SK-MEL-5 (cell line): ENCODE measurements around the gene CIB4. TPM values are rescaled to one million over a fixed set of nuclear protein-coding genes. Genes with fewer than 3 reads are reported as not detected.

Source experiments
- DNase-seq: peaks from one replicate; pipeline ENCODE4 v3.0.0-alpha.2; 2016; ENCODE audit warnings: low read depth, low spot score
- in situ Hi-C: cut with HindIII; loops from 2 replicates; pipeline ENCODE4 v1.10.0; 2016; ENCODE audit warnings: low sequenced_read_pairs, high pct_unique_total_duplicates, low pct_unique_long_range_greater_than_20kb
- small RNA-seq, 2 experiments: library from RNA; depleted of rRNA; stranded (forward); fragments of <200 nt; gene quantifications; one replicate each; pipeline ENCODE3, GENCODE V24; 2014
- total RNA-seq: library from RNA; depleted of rRNA; stranded (reverse); fragments of >200 nt; shearing (Covaris generic); gene quantifications from 2 replicates; pipeline ENCODE4 v1.2.3, GENCODE V29; 2014; rRNA removed

CIB4 gene
- total RNA-seq, 1 experiment from 2014 or later: not detected

DNA sequence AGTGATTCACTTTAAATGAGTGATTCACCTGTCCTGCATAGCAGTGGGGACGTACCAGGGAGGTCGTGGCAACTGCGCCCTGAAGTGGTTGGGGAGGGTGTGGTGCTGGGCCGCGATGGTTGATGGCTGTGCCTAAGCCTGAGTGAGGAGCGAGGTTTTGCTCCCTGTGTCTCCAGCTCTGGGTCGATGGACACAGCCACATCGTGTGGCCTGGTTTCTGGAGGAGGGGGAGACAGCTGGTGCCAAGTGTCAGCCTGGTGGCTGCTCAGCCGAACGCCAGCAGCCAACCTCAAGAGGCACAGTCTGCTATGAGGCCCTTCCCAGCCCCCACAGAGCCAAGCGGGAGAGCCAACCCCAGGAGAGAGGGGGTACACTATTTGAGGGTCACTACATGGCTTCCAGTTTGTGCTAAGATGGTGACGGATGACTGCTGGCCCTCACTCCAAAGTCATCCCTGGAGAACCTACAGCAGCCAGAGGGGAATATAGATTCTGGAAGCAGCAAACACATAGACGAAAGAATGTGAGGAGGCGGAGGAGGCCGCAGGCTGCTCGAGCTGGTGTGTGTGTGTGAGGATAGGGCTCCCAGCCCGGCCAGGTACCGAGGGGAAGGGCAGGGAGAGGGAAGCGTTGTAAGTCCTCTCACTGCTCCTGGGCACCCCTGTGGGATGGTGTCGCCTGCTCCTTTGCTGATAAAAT lies 104.6 kb downstream of the CIB4 start:
- DNase-seq: no peak
- in situ Hi-C loops: no loop called here

DNA sequence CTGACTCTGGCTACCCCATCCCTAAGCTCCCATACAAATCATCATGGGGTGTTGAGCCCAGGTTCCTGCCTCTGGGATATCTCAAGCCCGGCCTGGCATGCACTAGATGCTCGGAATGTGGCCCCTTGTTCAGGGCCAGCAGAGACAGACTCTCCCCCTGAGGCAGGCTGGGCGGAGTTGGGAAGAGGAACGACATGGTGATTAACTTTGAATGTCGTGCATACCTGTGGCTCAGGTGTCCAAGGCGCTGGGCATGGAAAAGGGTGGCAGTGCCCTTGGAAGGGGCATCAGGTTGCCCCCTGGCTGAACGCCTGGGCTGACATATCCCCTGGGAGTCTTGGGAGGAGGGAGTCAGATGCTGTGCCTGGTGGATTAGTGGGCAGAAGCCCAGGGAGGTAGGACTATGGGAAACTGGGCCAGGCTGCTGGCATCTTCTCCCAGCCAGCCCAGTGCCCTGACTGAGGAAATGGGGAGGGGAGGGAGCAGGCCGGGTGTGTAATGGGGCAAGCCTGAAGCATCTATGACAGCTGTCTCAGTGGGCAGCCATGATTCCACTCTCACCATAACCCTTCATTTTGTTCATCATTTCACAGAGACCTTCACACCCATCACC lies 105.4 kb downstream of the CIB4 start:
- no peak for DNase-seq
- in situ Hi-C loops: no loop called here

DNA sequence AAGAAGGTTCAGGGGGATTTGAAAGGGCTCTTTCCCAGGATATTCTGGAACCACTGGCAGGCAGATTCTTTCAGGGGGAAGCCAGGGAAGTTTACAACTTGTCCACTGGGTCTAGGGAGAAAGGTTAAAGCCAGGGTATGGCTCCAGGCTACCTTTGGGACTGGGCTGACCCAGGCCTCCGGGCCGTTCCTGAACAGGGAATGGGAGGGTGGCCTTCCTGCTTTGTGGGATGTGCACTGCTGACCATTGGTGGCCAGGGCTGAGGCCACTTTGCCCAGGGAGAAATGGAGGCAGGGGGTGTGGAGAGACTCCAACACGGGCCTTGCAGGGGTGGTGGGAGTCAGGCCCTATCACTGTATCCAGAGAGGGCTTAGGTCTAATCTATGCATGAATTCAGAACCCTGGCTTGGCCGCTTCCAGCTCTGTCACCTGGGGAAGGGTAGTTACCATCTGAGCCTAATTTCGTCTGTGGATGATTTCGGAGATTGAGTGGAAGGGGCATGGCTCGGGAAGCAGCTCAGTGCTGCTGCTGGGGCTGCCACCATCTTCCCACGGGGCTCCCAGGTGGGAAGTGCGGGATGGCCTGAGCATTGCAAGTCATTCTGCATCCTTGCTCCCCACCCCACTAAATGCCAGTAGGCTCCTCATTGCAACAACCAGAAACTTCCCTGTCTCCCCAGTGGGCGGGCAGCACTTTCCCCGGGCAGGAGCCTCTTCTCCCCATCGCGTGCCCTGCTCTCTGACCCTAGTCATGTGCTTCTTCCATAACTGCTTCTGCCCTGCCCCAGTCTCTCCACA lies 106.1 kb downstream of the CIB4 start:
- in situ Hi-C loops: no loop called here
- DNase-seq: no peak

DNA sequence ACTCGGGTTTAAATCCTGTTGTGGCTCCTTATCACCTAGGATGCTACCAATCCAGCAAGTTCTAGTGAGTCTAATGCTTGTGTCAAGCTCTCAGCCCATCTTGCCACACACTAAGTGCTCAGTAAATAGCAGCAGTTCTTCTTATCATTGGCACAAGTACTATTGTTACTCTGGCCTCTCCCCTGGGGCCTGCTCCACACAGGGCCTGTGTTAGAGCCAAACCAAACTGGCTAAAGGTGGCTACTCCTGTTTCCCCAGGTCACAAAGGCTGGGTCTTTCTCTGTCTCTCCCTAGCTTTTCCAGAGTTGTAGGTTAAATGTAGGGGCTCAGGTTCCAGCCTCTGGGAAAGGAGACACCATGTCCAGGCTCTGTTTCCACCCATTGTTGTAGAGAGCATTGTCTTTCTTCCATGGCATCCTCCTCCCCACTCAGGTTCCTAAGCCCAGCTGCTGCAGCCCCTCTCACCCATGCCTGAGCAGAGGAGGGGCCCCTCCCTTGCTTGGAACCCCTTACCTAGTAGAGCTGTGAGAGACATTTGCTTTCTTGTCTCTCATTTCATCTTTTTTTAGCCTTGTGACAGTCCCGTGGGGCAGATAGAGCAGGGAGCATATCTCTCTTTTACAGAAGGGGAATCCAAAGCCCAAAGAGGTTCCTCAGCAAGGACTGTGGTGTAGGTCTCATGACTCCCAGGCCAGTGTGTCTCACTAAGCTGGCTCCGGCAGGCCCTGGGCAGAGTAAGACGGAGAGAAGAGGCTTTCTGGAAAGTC lies 106.9 kb downstream of the CIB4 start:
- in situ Hi-C loops: no loop called here
- no peak for DNase-seq

DNA sequence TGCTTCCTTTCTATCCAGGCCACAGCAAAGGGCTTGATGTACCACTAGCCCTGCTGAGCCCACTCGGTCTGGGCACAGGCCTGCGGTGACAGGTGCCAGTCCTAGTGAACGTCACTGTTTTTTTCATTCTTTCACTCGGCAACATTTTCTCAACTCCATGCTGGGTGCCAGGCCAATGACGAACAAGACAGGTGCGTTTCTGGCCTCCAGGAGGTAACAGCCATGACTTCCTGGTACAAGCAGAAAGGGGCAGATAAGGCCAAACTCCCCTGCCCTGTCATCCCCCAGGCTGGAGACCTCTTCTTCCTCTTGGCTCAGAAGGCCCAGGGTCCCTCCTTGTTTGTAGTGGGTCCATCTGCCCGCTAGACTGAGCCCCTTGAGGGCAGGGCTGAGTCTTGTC lies 107.5 kb downstream of the CIB4 start:
- in situ Hi-C loops: no loop called here
- no peak for DNase-seq

DNA sequence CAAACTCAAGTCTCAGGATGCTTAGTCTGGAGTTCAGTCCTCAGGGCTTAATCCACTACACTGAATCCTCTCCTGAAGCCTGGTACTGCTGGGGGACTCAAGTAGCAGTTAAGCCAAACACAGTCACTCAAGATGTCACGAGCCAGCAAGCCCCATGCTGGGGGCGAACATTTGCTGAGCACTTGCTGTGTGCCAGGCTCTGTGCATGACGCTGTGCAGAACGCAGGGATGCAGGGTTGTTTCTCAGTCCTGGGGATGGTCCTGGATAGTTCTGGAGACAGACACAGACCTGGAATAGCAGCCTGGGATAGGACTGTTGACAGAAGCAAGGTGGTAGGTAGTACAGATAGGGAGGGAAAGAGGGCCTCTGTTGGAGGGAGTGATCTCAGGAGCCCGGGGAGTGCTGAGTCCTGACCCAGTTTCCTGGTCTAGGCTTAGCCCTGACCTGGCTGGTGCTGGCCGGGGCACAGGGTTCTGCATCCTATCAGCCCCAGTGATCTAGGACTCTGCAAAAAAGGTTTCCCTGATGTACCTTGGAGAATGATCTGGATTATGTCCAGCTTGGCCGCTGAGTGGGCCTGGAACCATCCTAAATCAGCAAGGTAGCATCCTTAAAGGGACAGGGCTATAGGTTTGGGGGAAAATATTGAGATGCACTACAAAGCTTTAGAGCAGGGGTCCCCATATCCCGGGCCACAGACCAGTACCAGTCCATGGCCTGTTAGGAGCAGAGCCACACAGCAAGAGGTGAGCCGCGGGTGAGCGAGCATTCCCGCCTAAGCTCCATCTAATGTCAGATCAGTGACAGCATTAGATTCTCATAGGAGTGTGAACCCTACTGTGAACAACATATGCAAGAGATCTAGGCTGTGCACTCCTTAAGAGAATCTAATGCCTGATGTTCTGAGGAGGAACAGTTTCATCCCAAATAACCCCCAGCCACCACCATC lies 108.6 kb downstream of the CIB4 start:
- no peak for DNase-seq
- in situ Hi-C loops: no loop called here

Small RNA genes lying within 50 kb of the gene (small RNA-seq; reads per million reads assigned to genes)
- 0 reads per million in 2 experiments for gene AC015977.1

Other genes starting within 250 kb of the CIB4 start
- gene DRC1, start 239.4 kb downstream of the CIB4 start, total RNA-seq: not detected in 2 replicates
- gene OTOF, start 163.2 kb downstream of the CIB4 start, total RNA-seq: not detected in 2 replicates
- not detected in 2 replicates for gene KCNK3, start 51.4 kb upstream of the CIB4 start, total RNA-seq
- gene SLC35F6, start 122.9 kb upstream of the CIB4 start, total RNA-seq: 110 and 113 TPM in 2 replicates
- gene CENPA, start 144.7 kb upstream of the CIB4 start, total RNA-seq: 18.9 and 23.0 TPM in 2 replicates
- gene DPYSL5, start 206.8 kb upstream of the CIB4 start, total RNA-seq: not detected in 2 replicates